ENCODE data around the gene RAD51B.

The RAD51B gene

GRCh38 chr14:68359837-68360552, 540.4 kb downstream of the RAD51B start:
- TF ChIP-seq CTCF (IDR thresholded peaks at IDR 0.05; ENCODE audit: insufficient read depth, missing control alignments) = no peak
- FAIRE-seq (no peak), DNase-seq (ENCODE audit: insufficient read length, low spot score) (no peak)

DNA sequence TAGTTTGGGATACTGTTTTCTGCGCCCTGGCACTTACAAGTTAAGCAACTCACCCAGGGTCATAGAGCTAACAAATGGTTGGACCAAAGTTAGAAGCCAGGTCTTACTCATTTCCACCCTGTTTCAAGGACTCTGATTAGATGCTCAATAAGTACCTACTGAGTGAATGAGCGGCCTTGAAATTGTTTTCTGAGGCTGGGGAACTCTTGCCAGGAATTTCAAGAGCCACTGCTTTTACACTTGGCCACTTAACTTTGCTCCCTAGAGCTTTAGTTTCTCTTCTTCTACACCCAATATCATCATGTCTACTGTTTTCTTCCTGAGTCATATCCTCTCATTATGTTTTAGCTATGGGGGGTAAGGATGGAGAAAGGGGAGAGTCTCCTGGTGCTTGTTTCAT, 541.7 kb downstream of the RAD51B start:
- FAIRE-seq (no peak), DNase-seq (ENCODE audit: insufficient read length, low spot score) (no peak)
- no peak for TF ChIP-seq CTCF (IDR thresholded peaks at IDR 0.05; ENCODE audit: insufficient read depth, missing control alignments)

- no peak for FAIRE-seq
Measured at GRCh38 chr14:68362846-68363245, 543.3 kb downstream of the RAD51B start.

DNA sequence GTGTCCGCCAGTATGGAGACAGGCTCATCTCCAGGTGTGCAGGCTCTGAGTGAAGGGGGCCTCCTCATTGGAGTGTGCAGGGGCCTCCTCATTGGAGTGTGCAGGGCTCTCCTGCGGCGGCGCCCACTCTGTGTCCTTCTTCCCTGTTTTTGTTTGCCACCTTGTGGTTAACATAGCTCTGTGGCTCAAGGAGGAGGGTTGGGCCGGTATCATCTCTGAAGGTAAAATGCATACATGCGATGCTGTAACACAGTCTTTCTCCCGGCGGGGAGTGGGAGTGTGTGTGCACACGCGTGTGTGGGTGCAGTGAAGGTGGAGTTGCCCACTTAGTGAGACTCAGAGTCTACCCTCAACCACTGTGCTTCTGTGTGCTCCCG, 543.9 kb downstream of the RAD51B start:
- TF ChIP-seq CTCF (IDR thresholded peaks at IDR 0.05; ENCODE audit: insufficient read depth, missing control alignments) = no peak
- DNase-seq (ENCODE audit: insufficient read length, low spot score) (no peak), FAIRE-seq (no peak)

More at GRCh38 chr14:68362846-68363245, 543.3 kb downstream of the RAD51B start:
- no peak for DNase-seq (ENCODE audit: insufficient read length, low spot score)
- TF ChIP-seq CTCF (IDR thresholded peaks at IDR 0.05; ENCODE audit: insufficient read depth, missing control alignments) = no peak

- no peak for TF ChIP-seq CTCF (IDR thresholded peaks at IDR 0.05; ENCODE audit: insufficient read depth, missing control alignments)
- FAIRE-seq (no peak), DNase-seq (ENCODE audit: insufficient read length, low spot score) (no peak)
Measured at GRCh38 chr14:68363843-68364767, 544.5 kb downstream of the RAD51B start.

GRCh38 chr14:68364792-68365192, 545.2 kb downstream of the RAD51B start:
- DNase-seq (ENCODE audit: insufficient read length, low spot score) (no peak), FAIRE-seq (no peak)
- TF ChIP-seq CTCF (IDR thresholded peaks at IDR 0.05; ENCODE audit: insufficient read depth, missing control alignments) = no peak

DNA sequence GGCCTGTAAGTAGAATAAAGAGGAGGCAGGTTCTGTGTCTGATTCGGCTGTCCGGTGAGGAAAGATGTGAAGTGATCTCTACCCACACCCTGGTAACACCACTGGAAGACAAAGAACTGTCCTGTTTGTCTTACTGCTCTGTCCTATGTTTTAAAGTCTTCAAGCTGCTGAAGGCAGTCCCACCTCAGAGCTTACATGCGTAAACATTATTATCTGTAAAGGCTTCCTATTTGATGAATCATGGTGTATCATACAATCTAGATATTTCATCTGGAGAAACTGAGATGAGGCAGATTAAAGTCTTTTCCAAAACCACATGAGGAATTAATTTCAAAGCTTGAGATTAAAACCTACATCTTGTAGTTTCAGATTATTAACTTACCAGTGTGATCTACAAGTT, 545.6 kb downstream of the RAD51B start:
- no peak for TF ChIP-seq CTCF (IDR thresholded peaks at IDR 0.05; ENCODE audit: insufficient read depth, missing control alignments)
- DNase-seq (ENCODE audit: insufficient read length, low spot score) (no peak), FAIRE-seq (no peak)
